IMR-90 (cell line): Measurements from ENCODE around the gene PARD3. TPM values are rescaled to one million over a fixed set of nuclear protein-coding genes. Genes with fewer than 3 reads are reported as not detected.

Experiments used
- ATAC-seq: fragments of 200-7000 bp; cut with Tn5 transposase; 2 replicates; pipeline ENCODE4 v1.9.1; 2020; ENCODE audit warnings: low read depth, mild to moderate bottlenecking, moderate library complexity
- BruUV-seq: library from RNA; stranded (reverse); fragments of 400-500 nt; replicated peaks from 2 replicates; lab custom pipeline; 2021; lab: Mats Ljungman, UMichigan
- CTCF ChIA-PET: fragments of 300-600 bp; formaldehyde crosslinking; extraction: SDS; loops from one replicate; lab custom pipeline; 2021; ENCODE audit warnings: antibody characterized with exemption; lab: Yijun Ruan, JAX
- POLR2A ChIA-PET: fragments of 300-600 bp; sonication (Branson Sonifier 250); formaldehyde crosslinking; loops from one replicate; lab custom pipeline; 2022; ENCODE audit warnings: antibody characterized with exemption; ENCODE audit not compliant: unreplicated experiment; lab: Charles Lee
- DNase-seq: peaks from one replicate; pipeline ENCODE4 v3.0.0; 2013
- H2AFZ ChIP-seq: replicated peaks from 2 replicates; pipeline ENCODE3; 2013; ENCODE audit warnings: low read length, mild to moderate bottlenecking; ENCODE audit not compliant: poor library complexity
- H2AK5ac ChIP-seq: 2 replicates; pipeline ENCODE4 v1.6.1; 2013; ENCODE audit warnings: low read depth, low read length, inconsistent platforms
- H2AK9ac ChIP-seq: replicated peaks from 2 replicates; pipeline ENCODE3; 2013; ENCODE audit warnings: mild to moderate bottlenecking, low read depth, low read length, moderate library complexity; ENCODE audit not compliant: poor library complexity
- H2BK120ac ChIP-seq: 2 replicates; pipeline ENCODE4 v1.6.1; 2013; ENCODE audit warnings: low read depth, low read length, inconsistent platforms
- H2BK15ac ChIP-seq: 3 replicates; pipeline ENCODE4 v1.6.1; 2013; ENCODE audit warnings: low read depth, low read length, inconsistent platforms
- H2BK20ac ChIP-seq: 2 replicates; pipeline ENCODE4 v1.6.1; 2013; ENCODE audit warnings: low read depth, mild to moderate bottlenecking, inconsistent platforms, low read length, moderate library complexity
- H2BK5ac ChIP-seq: 2 replicates; pipeline ENCODE4 v1.6.1; 2013; ENCODE audit warnings: mild to moderate bottlenecking, low read depth, low read length, inconsistent platforms; ENCODE audit not compliant: poor library complexity, severe bottlenecking
- H3K14ac ChIP-seq: replicated peaks from 2 replicates; pipeline ENCODE4 v1.6.1; 2013; ENCODE audit warnings: low read depth, low read length, inconsistent platforms
- H3K18ac ChIP-seq: 2 replicates; pipeline ENCODE4 v1.6.1; 2013; ENCODE audit warnings: low read depth, low read length, control low read depth
- H3K23ac ChIP-seq: 2 replicates; pipeline ENCODE4 v1.6.1; 2013; ENCODE audit warnings: low read depth, low read length, inconsistent platforms
- H3K27ac ChIP-seq: 2 replicates; pipeline ENCODE4 v1.5.1; 2013; ENCODE audit warnings: mild to moderate bottlenecking, control low read depth, low read length; ENCODE audit not compliant: insufficient read depth
- H3K27me3 ChIP-seq: 2 replicates; pipeline ENCODE4 v1.6.1; 2013; ENCODE audit warnings: low read length; ENCODE audit not compliant: control insufficient read depth, insufficient read depth
- H3K36me3 ChIP-seq: 2 replicates; pipeline ENCODE4 v1.6.1; 2013; ENCODE audit warnings: low read length, mixed read lengths; ENCODE audit not compliant: control insufficient read depth, insufficient read depth
- H3K4ac ChIP-seq: 2 replicates; pipeline ENCODE4 v1.6.1; 2013; ENCODE audit warnings: low read depth, low read length, inconsistent platforms
- H3K4me1 ChIP-seq: 2 replicates; pipeline ENCODE4 v1.6.1; 2013; ENCODE audit warnings: low read length, mixed read lengths; ENCODE audit not compliant: control insufficient read depth, insufficient read depth
- H3K4me2 ChIP-seq: 2 replicates; pipeline ENCODE4 v1.6.1; 2013; ENCODE audit warnings: low read depth, mild to moderate bottlenecking, control low read depth, low read length, moderate library complexity
- H3K4me3 ChIP-seq: 2 replicates; pipeline ENCODE4 v1.5.1; 2013; ENCODE audit warnings: low read depth, mild to moderate bottlenecking, control low read depth, low read length, moderate library complexity; ENCODE audit not compliant: insufficient read depth
- H3K56ac ChIP-seq: 2 replicates; pipeline ENCODE4 v1.6.1; 2013; ENCODE audit warnings: low read length, inconsistent platforms; ENCODE audit not compliant: insufficient read depth; ENCODE audit errors: extremely low read depth
- H3K79me1 ChIP-seq, 2 experiments: 2 replicates each; pipeline ENCODE4 v1.6.1; 2013; ENCODE audit warnings: low read length in 2 of 2, inconsistent platforms in 1 of 2, low read depth in 1 of 2
- H3K9ac ChIP-seq: 2 replicates; pipeline ENCODE4 v1.6.1; 2013; ENCODE audit warnings: low read depth, low read length, control low read depth
- H3K9me1 ChIP-seq: 2 replicates; pipeline ENCODE4 v1.6.1; 2013; ENCODE audit warnings: low read length, inconsistent platforms; ENCODE audit not compliant: insufficient read depth
- H3K9me3 ChIP-seq: 2 replicates; pipeline ENCODE4 v1.6.1; 2013; ENCODE audit warnings: low read length; ENCODE audit not compliant: control insufficient read depth, insufficient read depth
- H4K20me1 ChIP-seq: 2 replicates; pipeline ENCODE4 v1.6.1; 2013; ENCODE audit warnings: low read length, inconsistent platforms; ENCODE audit not compliant: insufficient read depth
- H4K5ac ChIP-seq: 2 replicates; pipeline ENCODE4 v1.6.1; 2013; ENCODE audit warnings: mild to moderate bottlenecking, low read depth, low read length, control low read depth
- H4K8ac ChIP-seq, 2 experiments: 2 replicates each; pipeline ENCODE4 v1.6.1; 2013; ENCODE audit warnings: low read depth in 2 of 2, low read length in 2 of 2, control low read depth in 1 of 2, inconsistent platforms in 1 of 2
- H4K91ac ChIP-seq: 2 replicates; pipeline ENCODE4 v1.6.1; 2013; ENCODE audit warnings: low read depth, low read length, inconsistent platforms; ENCODE audit not compliant: insufficient read depth
- BHLHE40 ChIP-seq: fragments of 150-350 bp; IDR thresholded peaks from 2 replicates; pipeline ENCODE4 v1.6.1; 2016; ENCODE audit warnings: mild to moderate bottlenecking, low read depth, low read length
- CHD1 ChIP-seq: IDR thresholded peaks from 2 replicates; pipeline ENCODE4 v1.6.1; 2012; ENCODE audit warnings: low read depth, low read length, improper control_type of control experiment
- RCOR1 ChIP-seq: IDR thresholded peaks from 2 replicates; pipeline ENCODE4 v1.6.1; 2012; ENCODE audit warnings: mild to moderate bottlenecking, low read length, improper control_type of control experiment; ENCODE audit not compliant: insufficient replicate concordance
- SMC3 ChIP-seq: fragments of 150-350 bp; IDR thresholded peaks from 2 replicates; pipeline ENCODE4 v1.6.1; 2016; ENCODE audit warnings: low read depth, mild to moderate bottlenecking, antibody characterized with exemption, low read length, moderate library complexity
- WGBS, 2 experiments: methylation state at CpG; one replicate each; pipeline versions ENCODE4 v1.1.5 to v1.1.7; 2013; ENCODE audit warnings: missing lambda C conversion rate in 2 of 2; ENCODE audit not compliant: insufficient read length in 1 of 2; ENCODE audit errors: extremely low coverage in 2 of 2; 5-methylcytosine and 5-hydroxymethylcytosine counted together
- dilution Hi-C: fragments of 300-500 bp; cut with HindIII; formaldehyde crosslinking; loops from one replicate; pipeline ENCODE4 v1.14.3; 2018; ENCODE audit warnings: low sequenced_read_pairs; ENCODE audit not compliant: unreplicated experiment
- in situ Hi-C: fragments of 300-500 bp; cut with MboI; formaldehyde crosslinking; loops from 3 replicates; pipeline ENCODE4 v1.14.3; 2019; ENCODE audit warnings: low sequenced_read_pairs, inconsistent platforms, mixed read lengths
- intact Hi-C: fragments of 100-400 bp; cut with micrococcal nuclease; formaldehyde crosslinking; loops from 2 replicates; pipeline ENCODE4 v1.10.0; 2022
- polyA plus RNA-seq, 3 experiments: library from polyadenylated mRNA; depleted of rRNA; stranded (reverse); fragments of >200 nt; gene quantifications; 2 replicates each; pipeline ENCODE4 v1.2.3, GENCODE V29; 2012; ENCODE audit warnings: low replicate concordance in 1 of 3
- total RNA-seq: library from RNA; depleted of rRNA; stranded (reverse); fragments of >200 nt; gene quantifications from 2 replicates; pipeline ENCODE4 v1.2.3, GENCODE V29; 2012
- TF ChIP-seq, protein P1 (sequence below): conservative IDR thresholded peaks from 2 replicates; pipeline ENCODE4 v1.5.1; 2012; ENCODE audit warnings: mild to moderate bottlenecking, low read depth, low read length, improper control_type of control experiment

The PARD3 gene
- total and polyA plus RNA-seq, 2 of the 4 experiments (the other 2 are of a cell fraction), result 14.6 to 37.5 TPM

DNA sequence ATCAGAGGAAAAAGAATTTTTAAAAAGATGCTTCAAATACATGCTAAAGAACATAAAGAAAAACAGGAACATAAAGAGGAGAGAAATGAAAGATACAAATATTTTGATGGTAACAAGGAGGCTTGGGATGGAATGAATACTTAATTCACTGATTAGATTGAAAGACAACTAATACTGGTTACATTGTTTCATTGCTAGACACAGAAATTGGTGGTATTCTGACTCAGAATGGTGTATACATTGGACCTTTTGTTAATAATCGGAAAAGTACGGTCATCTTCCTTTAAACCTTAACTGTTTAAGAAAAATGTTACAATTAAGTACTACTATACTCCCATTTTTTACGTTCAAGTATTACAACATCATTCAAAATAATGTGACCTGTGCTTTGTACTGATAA lies 567.5 kb downstream of the PARD3 start:
- Histone ChIP-seq H3K14ac (no peak overlapping the region), H2BK5ac (no peak overlapping the region), H2BK20ac (no peak overlapping the region), H4K91ac (no peak overlapping the region), H2AK9ac (no peak overlapping the region), H3K27me3 (no peaks in the 10 kb centered on the region), H3K9me1 (no peaks in the 10 kb centered on the region), H2AK5ac (no peak overlapping the region), H2BK120ac (no peak overlapping the region), H2AFZ (no peak overlapping the region), H3K4me3 (no peak overlapping the region), H3K18ac (no peak overlapping the region), H3K4ac (no peak overlapping the region), H3K9ac (no peak overlapping the region), H4K5ac (no peak overlapping the region), H3K56ac (no peak overlapping the region), H3K4me1 (no peaks in the 10 kb centered on the region), H3K27ac (no peak overlapping the region), H3K4me2 (no peak overlapping the region), H3K36me3 (no peaks in the 10 kb centered on the region), H4K20me1 (no peaks in the 10 kb centered on the region), H4K8ac (no peak overlapping the region), H2BK15ac (no peak overlapping the region), H3K9me3 (no peaks in the 10 kb centered on the region), H3K79me1 (no peaks in the 10 kb centered on the region), H3K23ac (no peak overlapping the region)
- ATAC-seq (no peak), DNase-seq (no peak)
- no TSS peak for BruUV-seq
- CTCF ChIA-PET, result no interaction called here
- dilution Hi-C loops, result no loop called here
- TF ChIP-seq SMC3 (no peak), BHLHE40 (no peak), CHD1 (no peak), RCOR1 (no peak)
- TF ChIP-seq, protein P1, sequence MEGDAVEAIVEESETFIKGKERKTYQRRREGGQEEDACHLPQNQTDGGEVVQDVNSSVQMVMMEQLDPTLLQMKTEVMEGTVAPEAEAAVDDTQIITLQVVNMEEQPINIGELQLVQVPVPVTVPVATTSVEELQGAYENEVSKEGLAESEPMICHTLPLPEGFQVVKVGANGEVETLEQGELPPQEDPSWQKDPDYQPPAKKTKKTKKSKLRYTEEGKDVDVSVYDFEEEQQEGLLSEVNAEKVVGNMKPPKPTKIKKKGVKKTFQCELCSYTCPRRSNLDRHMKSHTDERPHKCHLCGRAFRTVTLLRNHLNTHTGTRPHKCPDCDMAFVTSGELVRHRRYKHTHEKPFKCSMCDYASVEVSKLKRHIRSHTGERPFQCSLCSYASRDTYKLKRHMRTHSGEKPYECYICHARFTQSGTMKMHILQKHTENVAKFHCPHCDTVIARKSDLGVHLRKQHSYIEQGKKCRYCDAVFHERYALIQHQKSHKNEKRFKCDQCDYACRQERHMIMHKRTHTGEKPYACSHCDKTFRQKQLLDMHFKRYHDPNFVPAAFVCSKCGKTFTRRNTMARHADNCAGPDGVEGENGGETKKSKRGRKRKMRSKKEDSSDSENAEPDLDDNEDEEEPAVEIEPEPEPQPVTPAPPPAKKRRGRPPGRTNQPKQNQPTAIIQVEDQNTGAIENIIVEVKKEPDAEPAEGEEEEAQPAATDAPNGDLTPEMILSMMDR, result no peak
- POLR2A ChIA-PET, result no interaction called here
- WGBS, 2 experiments, result no CpG with 5 or more reads among the region's 3 CpGs
- in situ Hi-C loops, result no loop called here
- intact Hi-C loops, result no loop called here
